ENCODE data around the gene OLFML3.
"Not testable (repeated sequence)": the region's sequence is repeated elsewhere in the genome, so short reads cannot be mapped to it uniquely, and the experiment has no call there.

Gene OLFML3

GRCh38 chr1:113993766-113994165 lies 14.5 kb downstream of the OLFML3 start:
- DNase-seq = no peak

- DNase-seq = no peak
Measured at GRCh38 chr1:113995382-113995781, 16.1 kb downstream of the OLFML3 start.

DNA sequence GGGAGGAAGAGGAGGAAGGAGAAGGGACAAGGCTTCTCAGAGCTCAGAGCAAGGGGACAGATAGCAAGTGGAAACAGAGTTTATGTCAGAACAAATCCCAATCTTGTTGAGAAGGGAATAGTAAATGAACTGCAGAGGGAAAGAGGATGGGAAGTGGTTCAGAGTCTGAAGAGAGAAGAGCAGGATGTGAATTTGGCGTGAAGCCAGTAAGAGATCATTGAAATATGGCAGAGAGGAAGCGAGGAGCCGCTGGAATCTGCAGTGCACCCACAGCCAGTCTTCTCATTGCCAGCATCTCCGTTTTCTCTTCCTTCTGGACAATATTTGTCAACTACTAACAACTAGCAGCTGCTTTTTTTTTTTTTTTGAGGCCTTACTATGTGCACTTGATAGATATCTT lies 19.1 kb downstream of the OLFML3 start:
- no peak for DNase-seq

- DNase-seq = no peak
Measured at GRCh38 chr1:113999233-113999632, 20.0 kb downstream of the OLFML3 start.

DNA sequence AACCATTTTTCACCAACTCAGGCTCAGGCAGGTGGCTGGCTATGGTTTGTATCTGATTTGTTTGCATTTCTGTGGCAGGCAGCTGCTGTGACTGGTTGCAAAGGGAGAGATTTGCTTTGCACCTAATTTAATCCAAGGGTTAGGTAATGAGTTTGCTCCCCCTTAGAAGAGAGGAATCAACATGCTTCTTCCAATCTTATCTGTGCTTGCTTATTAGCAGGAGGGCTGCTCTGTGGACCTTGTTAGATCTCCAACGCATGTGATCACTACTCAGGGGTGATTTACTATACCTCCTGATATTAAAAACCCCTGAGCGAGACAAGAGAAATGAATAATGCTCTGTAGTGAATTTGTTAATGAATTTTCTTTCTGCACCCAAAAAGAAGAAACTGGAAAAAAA lies 20.5 kb downstream of the OLFML3 start:
- no peak for DNase-seq

GRCh38 chr1:114000406-114000805 lies 21.1 kb downstream of the OLFML3 start:
- no peak for DNase-seq

GRCh38 chr1:114002492-114003239 lies 23.4 kb downstream of the OLFML3 start:
- DNase-seq = no peak

DNA sequence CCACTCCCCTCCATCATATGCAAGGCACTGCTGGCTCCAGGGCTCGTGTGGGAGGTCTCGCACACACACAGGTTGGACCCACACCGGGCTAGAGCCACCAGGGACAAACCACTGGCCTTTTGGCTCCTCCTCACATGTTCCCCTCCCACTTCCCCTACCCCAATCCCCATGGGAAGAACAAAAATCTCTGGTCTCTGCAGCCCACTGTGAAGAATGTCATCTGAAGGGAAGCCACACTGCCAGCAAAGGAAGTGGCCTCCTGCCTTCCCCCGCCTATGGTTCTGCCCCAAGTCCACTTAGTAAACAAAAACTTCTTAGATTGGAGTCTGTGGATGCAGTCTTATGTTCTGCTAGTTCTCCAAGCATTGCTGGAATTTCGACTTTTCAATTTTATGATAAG lies 24.2 kb downstream of the OLFML3 start:
- no peak for DNase-seq

DNA sequence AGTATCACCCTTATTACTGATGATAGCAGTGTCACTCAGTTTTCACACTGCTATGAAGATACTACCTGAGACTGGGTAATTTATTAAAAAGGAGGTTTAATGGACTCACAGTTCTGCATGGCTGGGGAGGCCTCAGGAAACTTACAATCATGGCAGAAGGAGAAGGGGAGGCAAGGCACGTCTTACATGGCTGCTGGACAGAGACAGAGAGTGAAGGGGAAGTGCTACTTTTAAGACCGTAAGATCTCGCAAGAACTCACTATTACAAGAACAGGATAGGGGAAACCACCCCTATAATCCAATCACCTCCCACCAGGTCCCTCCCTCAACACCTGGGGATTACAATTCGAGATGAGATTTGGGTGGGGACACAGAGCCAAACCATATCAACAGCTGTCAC lies 27.6 kb downstream of the OLFML3 start:
- DNase-seq = not testable (repeated sequence)

- DNase-seq = no peak
Measured at GRCh38 chr1:114008480-114008941, 29.2 kb downstream of the OLFML3 start.

GRCh38 chr1:114008993-114009392 lies 29.7 kb downstream of the OLFML3 start:
- no peak for DNase-seq

DNA sequence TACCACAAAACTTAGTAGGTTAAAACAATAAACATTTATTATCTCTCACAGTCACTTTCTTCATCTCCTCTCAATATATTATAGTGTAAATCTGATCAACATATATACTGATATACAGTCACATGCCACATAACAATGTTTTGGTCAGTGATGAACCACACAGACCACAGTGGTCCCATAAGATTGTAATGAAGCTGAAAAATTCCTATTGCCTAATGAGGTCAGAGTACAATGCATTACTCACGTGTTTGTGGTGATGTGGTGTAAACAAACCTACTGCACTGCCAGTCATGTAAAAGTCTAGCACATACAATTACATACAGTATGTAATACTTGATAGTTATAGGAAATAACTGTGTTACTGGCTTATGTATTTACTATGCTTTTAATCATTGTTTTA lies 30.1 kb downstream of the OLFML3 start:
- no peak for DNase-seq

DNA sequence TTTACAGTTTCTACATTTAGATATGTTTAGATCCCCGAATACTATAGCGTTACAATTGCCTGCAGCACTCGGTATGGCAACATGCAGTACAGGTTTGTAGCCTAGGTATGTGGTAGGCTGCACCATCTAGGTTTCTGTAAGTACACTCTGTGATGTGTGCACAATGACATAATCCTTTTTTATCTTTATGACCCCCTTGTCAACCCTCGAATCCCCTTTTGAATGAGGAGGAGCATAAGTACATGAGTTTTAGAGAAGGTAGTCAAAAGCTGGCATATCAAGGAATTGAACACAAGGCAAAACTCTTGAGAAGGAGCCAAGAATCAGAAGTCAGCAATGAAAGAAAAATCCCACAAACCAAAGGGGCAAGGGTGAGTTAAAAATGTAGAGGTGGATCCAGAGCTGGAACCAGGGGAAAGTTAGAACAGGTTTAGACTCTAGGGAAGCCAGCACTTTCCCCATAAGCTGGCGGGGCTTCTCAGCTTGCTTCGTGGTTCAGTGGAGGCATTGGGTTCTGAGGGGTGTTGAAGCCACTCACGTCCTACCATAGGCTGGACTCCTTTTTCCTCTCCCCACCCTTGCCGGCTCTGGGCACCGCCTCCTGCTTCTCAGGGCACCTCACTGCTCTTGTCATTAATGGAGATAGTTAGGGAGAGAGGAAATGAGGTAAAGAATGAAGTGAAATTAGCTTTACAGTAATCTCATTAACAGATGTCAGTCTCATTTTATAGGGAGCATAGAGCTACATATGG lies 31.3 kb downstream of the OLFML3 start:
- DNase-seq = no peak

- no peak for DNase-seq
Measured at GRCh38 chr1:114011796-114012195, 32.5 kb downstream of the OLFML3 start.

DNA sequence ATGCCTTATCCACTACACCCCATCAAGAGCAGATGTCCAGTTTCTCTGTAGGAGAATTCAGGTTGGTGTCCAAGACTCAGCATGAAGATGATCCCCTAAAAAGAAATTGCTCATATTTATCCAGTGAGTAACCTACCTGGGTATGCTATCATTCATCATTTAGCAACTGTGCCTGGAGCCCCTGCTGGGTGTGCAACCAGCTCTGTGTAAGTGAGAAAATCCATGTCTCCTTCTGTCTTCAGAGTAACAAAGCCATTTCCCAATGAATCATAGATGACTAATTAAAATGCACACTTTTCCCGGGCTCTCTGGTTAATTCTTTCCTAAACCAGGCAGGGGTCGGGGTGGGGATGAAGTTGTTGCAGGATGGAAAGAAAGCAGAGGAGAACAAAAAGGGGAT lies 35.8 kb downstream of the OLFML3 start:
- DNase-seq = no peak

GRCh38 chr1:114019724-114020123 lies 40.5 kb downstream of the OLFML3 start:
- not testable (repeated sequence) for DNase-seq

DNA sequence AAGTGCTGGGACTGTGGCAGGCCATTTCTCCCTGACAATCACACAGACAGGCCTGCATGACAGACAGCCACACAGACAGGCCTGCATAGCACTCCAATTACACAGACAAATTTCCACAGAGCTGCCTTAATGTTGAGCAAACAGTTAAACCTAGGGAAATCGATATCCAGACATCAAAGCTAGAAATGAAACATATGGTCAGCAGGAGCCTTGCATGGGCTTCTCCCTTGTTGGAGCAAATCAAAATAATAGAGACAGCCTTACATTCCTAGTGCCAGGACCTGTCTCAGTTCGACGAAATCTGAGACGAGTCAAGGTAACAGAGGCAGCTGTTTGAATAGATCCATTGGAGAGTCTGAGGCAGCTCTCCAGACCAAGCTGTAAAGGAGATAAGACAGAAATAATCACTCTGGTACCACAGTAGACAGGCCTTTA lies 42.4 kb downstream of the OLFML3 start:
- no peak for DNase-seq

GRCh38 chr1:114022877-114023276 lies 43.6 kb downstream of the OLFML3 start:
- DNase-seq = no peak

DNA sequence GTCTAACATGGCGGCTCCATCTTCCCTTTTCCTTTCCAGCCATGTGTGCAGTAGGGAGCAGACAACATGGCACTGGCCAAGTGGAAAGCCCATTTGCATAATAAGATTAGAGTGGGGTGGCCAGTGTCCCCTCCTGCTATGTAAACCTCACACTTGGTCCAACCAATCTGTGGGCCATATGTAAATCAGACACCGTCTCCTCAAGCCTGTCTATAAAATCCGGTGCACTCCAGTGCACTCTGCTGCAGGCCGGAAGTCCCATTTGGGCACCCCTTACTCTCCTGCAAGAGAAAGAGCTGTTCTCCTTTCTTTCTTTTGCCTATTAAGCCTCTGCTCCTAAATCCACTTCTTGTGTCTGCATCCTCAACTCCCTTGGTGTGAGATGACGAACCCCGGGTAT lies 44.1 kb downstream of the OLFML3 start:
- DNase-seq = no peak

DNA sequence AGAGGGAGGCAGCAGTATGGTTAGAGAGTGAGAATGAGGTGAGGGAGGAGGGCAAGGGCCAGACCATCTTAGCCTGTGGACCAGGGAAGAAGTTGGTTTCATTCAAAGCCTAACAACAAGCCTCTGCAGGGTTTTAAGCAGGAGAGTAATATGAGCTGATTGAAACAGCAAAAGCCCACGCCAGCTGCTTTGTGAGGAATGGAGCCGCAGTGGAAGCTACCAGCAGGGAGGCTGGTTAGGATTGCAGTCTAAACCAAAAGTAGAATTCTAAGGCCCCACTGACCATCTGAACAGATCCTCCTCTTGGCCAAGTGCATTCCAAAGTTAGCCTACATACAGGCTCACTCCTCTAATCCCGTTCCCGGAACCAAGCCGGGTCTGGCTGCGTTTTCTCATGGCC lies 44.8 kb downstream of the OLFML3 start:
- no peak for DNase-seq

DNA sequence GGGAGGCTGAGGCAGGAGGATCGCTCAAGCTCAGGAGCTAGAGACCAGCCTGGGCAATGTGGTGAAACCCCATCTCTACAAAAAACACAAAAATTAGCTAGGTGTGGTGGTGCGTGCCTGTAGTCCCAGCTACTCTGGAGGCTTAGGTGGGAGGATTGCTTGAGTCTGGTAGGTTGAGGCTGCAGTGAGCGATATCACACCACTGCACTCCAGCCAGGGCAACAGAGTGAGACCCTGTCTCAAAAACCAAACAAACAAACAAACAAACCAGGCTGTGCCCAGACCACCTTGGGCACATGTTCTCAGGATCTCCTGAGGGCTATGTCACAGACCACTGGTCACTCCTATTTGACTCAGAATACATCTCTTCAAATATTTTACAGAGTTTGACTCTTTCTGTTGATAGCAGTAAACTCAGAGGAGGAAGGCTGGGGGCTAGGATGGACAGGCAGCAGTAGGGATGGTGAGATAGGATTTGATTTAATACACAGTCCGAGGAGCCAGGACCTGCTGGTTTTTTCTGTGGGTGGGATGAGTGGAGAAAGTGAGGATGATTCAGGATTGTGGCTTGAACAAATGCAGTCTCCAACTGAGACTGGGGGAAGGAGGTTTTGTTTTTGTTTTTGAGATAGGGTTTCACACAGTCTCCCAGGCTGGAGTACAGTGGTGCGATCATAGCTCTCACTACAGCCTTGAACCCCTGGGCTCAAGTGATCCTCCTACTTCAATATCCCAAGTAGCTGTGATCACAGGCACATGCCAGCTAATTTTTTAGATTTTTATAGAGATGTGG lies 46.5 kb downstream of the OLFML3 start:
- DNase-seq = no peak

DNA sequence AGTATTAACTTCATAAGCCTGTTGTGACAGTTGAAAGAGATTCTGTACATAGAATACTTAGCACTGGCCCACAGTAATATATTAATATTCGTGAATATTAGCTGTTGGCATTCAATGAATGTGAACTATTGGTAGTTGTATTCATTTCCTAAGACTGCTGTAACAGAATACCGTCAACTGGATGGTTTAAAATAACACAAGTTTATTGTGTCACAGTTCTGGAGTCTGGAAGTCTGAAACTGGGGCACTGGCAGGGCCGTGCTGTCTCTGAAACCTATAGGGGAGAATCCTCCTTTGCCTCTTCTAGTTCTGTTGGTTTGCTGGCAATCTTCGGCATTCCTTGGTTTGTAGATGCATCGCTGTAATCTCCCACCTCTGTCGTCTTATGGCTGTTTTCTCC lies 47.5 kb downstream of the OLFML3 start:
- DNase-seq = no peak
